SK-N-SH (cell line): ENCODE results near the gene DAB1. TPM values are rescaled to one million over a fixed set of nuclear protein-coding genes. Genes with fewer than 3 reads are reported as not detected.

Experiments used
- CTCF ChIA-PET: fragments of 300-600, 350-600 bp; formaldehyde crosslinking; extraction: SDS; loops from one replicate; lab custom pipeline; 2021; lab: Yijun Ruan, JAX
- POLR2A ChIA-PET: fragments of 350-600 bp; sonication (Branson Sonifier 250); formaldehyde crosslinking; extraction: SDS; loops from one replicate; lab custom pipeline; 2020; ENCODE audit warnings: antibody characterized with exemption, inconsistent platforms; lab: Yijun Ruan, JAX
- DNase-seq: peaks from one replicate; pipeline ENCODE4 v3.0.0; 2012
- H2AFZ ChIP-seq: fragments of 200-600 bp; sonication (generic); 2 replicates; pipeline ENCODE4 v1.8.1; 2016; ENCODE audit warnings: antibody characterized with exemption, mild to moderate bottlenecking, low read depth
- H3F3A ChIP-seq: fragments of 200-600 bp; sonication (generic); replicated peaks from 2 replicates; pipeline ENCODE3; 2016; ENCODE audit warnings: antibody characterized with exemption, mild to moderate bottlenecking; ENCODE audit not compliant: insufficient read depth
- H3K27ac ChIP-seq, 2 experiments: fragments of 200-500 bp in 1 of 2; fragments of 200-600 bp in 1 of 2; sonication (Bioruptor generic) in 1 of 2; sonication (generic), shearing (Covaris generic) in 1 of 2; 2 replicates each; pipeline versions ENCODE4 v1.5.1 to v1.6.1; 2014 to 2016; ENCODE audit warnings: low read depth in 2 of 2, inconsistent platforms in 1 of 2, low read length in 1 of 2, mild to moderate bottlenecking in 1 of 2, mixed read lengths in 1 of 2
- H3K27me3 ChIP-seq: fragments of 200-600 bp; sonication (generic), shearing (Covaris generic); 2 replicates; pipeline ENCODE4 v1.6.1; 2016; ENCODE audit warnings: mixed run types; ENCODE audit not compliant: insufficient read depth
- H3K36me3 ChIP-seq, 2 experiments: fragments of 200-500 bp in 1 of 2; fragments of 200-600 bp in 1 of 2; sonication (Bioruptor generic) in 1 of 2; sonication (generic) in 1 of 2; replicated peaks in 1 of 2; 2 replicates each; pipeline versions ENCODE3 to v1.5.1; 2014 to 2016; ENCODE audit warnings: low read length in 1 of 2, mild to moderate bottlenecking in 1 of 2; ENCODE audit not compliant: insufficient read depth in 2 of 2, control insufficient read depth in 1 of 2
- H3K4me1 ChIP-seq, 2 experiments: fragments of 200-500 bp in 1 of 2; fragments of 200-600 bp in 1 of 2; sonication (Bioruptor generic) in 1 of 2; sonication (generic), shearing (Covaris generic) in 1 of 2; 2 replicates each; pipeline versions ENCODE4 v1.5.1 to v1.6.1; 2014 to 2016; ENCODE audit warnings: low read depth in 1 of 2, low read length in 1 of 2, mixed run types in 1 of 2; ENCODE audit not compliant: insufficient read depth in 2 of 2, control insufficient read depth in 1 of 2
- H3K4me2 ChIP-seq: fragments of 200-600 bp; sonication (generic), shearing (Covaris generic); 2 replicates; pipeline ENCODE4 v1.6.1; 2017; ENCODE audit warnings: mixed run types
- H3K4me3 ChIP-seq, 2 experiments: fragments of 200-500 bp in 1 of 2; fragments of 200-600 bp in 1 of 2; sonication (Bioruptor generic) in 1 of 2; sonication (generic), shearing (Covaris generic) in 1 of 2; 2 replicates each; pipeline versions ENCODE4 v1.5.1 to v1.8.1; 2014 to 2016; ENCODE audit warnings: low read depth in 2 of 2, inconsistent platforms in 1 of 2, low read length in 1 of 2, mild to moderate bottlenecking in 1 of 2, mixed read lengths in 1 of 2, moderate library complexity in 1 of 2
- H3K79me2 ChIP-seq: fragments of 200-600 bp; sonication (generic); 2 replicates; pipeline ENCODE4 v1.8.1; 2017; ENCODE audit warnings: mild to moderate bottlenecking; ENCODE audit not compliant: insufficient read depth
- H3K9ac ChIP-seq: fragments of 200-600 bp; sonication (generic); 2 replicates; pipeline ENCODE4 v1.6.1; 2017; ENCODE audit warnings: mixed run types
- H3K9me2 ChIP-seq: fragments of 200-600 bp; sonication (generic); 2 replicates; pipeline ENCODE4 v1.6.1; 2017; ENCODE audit warnings: mixed run types
- H3K9me3 ChIP-seq: fragments of 200-600 bp; sonication (generic); 2 replicates; pipeline ENCODE4 v1.6.1; 2017; ENCODE audit warnings: mixed run types, mild to moderate bottlenecking, moderate library complexity
- H4K20me1 ChIP-seq: fragments of 200-600 bp; sonication (generic); 2 replicates; pipeline ENCODE4 v1.6.1; 2017; ENCODE audit warnings: mild to moderate bottlenecking, mixed run types; ENCODE audit not compliant: insufficient read depth
- CHD2 ChIP-seq: fragments of 150-350 bp; IDR thresholded peaks from 2 replicates; pipeline ENCODE4 v1.6.1; 2018; ENCODE audit warnings: low read length; ENCODE audit not compliant: partially characterized antibody
- ELF1 ChIP-seq: IDR thresholded peaks from 2 replicates; pipeline ENCODE4 v1.4.0; 2012
- FOXJ3 ChIP-seq: sonication (generic); formaldehyde crosslinking; IDR thresholded peaks from 2 replicates; pipeline ENCODE4 v1.5.1; 2020; ENCODE audit warnings: mild to moderate bottlenecking, missing genetic modification reagents
- FOXM1 ChIP-seq: IDR thresholded peaks from 2 replicates; pipeline ENCODE4 v1.4.0; 2012; ENCODE audit warnings: low read depth, mild to moderate bottlenecking
- GABPA ChIP-seq: IDR thresholded peaks from 2 replicates; pipeline ENCODE4 v1.4.0; 2012; ENCODE audit warnings: low read depth, mild to moderate bottlenecking
- JUND ChIP-seq: IDR thresholded peaks from 2 replicates; pipeline ENCODE4 v1.4.0; 2012
- MAX ChIP-seq: IDR thresholded peaks from 2 replicates; pipeline ENCODE4 v1.4.0; 2012; ENCODE audit warnings: low read depth
- RFX5 ChIP-seq: IDR thresholded peaks from 2 replicates; pipeline ENCODE4 v1.6.1; 2012; ENCODE audit warnings: mild to moderate bottlenecking, improper control_type of control experiment, low read length
- SMC3 ChIP-seq: IDR thresholded peaks from 2 replicates; pipeline ENCODE4 v1.6.1; 2012; ENCODE audit warnings: low read depth, low read length, improper control_type of control experiment
- TCF12 ChIP-seq: IDR thresholded peaks from 2 replicates; pipeline ENCODE4 v1.4.0; 2012
- ZBTB33 ChIP-seq: IDR thresholded peaks from 2 replicates; pipeline ENCODE4 v1.4.0; 2012; ENCODE audit warnings: low read depth, borderline replicate concordance
- polyA plus RNA-seq, 3 experiments: library from polyadenylated mRNA; depleted of rRNA; stranded (reverse); fragments of >200 nt; gene quantifications; 2 replicates each; pipeline ENCODE4 v1.2.3, GENCODE V29; 2012
- TF ChIP-seq, protein P1 (sequence below): fragments of 150-350 bp; IDR thresholded peaks from 2 replicates; pipeline ENCODE4 v1.6.1; 2017; ENCODE audit warnings: antibody characterized with exemption, low read length, low read depth, borderline replicate concordance
- TF ChIP-seq, protein P2 (sequence below): fragments of 150-350 bp; IDR thresholded peaks from 2 replicates; pipeline ENCODE4 v1.6.1; 2016; ENCODE audit warnings: mild to moderate bottlenecking, low read depth, low read length
- TF ChIP-seq, protein P3 (sequence below): fragments of 200-600 bp; sonication (generic); IDR thresholded peaks from 2 replicates; pipeline ENCODE4 v1.6.1; 2017; ENCODE audit warnings: antibody characterized with exemption, mild to moderate bottlenecking, moderate library complexity

The DAB1 gene
- polyA plus RNA-seq, 1 of the 3 experiments (the other 2 are of a cell fraction): 2.9 TPM

DNA sequence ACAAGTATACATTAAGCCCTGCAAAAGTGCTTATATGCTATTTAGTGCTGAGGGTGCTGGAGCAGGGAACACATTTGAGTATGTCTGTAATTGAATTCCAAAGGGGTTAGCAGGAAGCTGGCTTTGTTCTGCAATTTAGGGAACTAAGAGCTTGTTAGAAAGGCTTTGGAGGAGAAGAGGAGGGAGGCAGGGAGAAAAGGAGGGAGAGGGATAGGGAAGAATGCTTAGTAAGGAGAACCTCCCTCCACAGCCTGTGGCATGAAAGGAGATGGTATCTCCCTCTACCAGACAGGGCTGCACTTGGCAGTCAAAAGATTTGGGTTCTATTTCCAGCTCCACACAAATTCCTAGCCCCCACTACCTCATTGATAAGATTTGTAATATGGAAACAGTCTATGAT is 217.8 kb downstream of the DAB1 start:
- ChIA-PET POLR2A (no interaction called here), CTCF (no interaction called here)
- no peak overlapping the region for H3K4me2 ChIP-seq
- H3F3A ChIP-seq: peaks cover 5% of the 10 kb centered on the region
- H3K4me1 ChIP-seq: peaks cover 2 to 11% of the 10 kb centered on the region in 2 experiments; a peak in 2 of 4 replicates
- no peaks in the 10 kb centered on the region for H3K36me3 ChIP-seq
- no peak for DNase-seq
- no peaks in the 10 kb centered on the region for H3K27me3 ChIP-seq
- no peaks in the 10 kb centered on the region for H3K9me3 ChIP-seq
- no peaks in the 10 kb centered on the region for H3K9me2 ChIP-seq
- no peak overlapping the region for H3K9ac ChIP-seq
- H2AFZ ChIP-seq: no peak overlapping the region
- H3K4me3 ChIP-seq: no peak overlapping the region
- no peak for TF ChIP-seq SMC3
- TF ChIP-seq, protein P1, sequence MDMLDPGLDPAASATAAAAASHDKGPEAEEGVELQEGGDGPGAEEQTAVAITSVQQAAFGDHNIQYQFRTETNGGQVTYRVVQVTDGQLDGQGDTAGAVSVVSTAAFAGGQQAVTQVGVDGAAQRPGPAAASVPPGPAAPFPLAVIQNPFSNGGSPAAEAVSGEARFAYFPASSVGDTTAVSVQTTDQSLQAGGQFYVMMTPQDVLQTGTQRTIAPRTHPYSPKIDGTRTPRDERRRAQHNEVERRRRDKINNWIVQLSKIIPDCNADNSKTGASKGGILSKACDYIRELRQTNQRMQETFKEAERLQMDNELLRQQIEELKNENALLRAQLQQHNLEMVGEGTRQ: no peak
- no peak for TF ChIP-seq GABPA
- TF ChIP-seq TCF12: no peak
- no peak for TF ChIP-seq ZBTB33
- no peak for TF ChIP-seq FOXM1
- no peak for TF ChIP-seq MAX
- no peak for TF ChIP-seq FOXJ3 (CRISPR knock-in tag)
- no peak for TF ChIP-seq ELF1
- TF ChIP-seq, protein P2, sequence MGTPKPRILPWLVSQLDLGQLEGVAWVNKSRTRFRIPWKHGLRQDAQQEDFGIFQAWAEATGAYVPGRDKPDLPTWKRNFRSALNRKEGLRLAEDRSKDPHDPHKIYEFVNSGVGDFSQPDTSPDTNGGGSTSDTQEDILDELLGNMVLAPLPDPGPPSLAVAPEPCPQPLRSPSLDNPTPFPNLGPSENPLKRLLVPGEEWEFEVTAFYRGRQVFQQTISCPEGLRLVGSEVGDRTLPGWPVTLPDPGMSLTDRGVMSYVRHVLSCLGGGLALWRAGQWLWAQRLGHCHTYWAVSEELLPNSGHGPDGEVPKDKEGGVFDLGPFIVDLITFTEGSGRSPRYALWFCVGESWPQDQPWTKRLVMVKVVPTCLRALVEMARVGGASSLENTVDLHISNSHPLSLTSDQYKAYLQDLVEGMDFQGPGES: no peak
- no peak for TF ChIP-seq RFX5
- no peak for TF ChIP-seq CHD2
- TF ChIP-seq, protein P3, sequence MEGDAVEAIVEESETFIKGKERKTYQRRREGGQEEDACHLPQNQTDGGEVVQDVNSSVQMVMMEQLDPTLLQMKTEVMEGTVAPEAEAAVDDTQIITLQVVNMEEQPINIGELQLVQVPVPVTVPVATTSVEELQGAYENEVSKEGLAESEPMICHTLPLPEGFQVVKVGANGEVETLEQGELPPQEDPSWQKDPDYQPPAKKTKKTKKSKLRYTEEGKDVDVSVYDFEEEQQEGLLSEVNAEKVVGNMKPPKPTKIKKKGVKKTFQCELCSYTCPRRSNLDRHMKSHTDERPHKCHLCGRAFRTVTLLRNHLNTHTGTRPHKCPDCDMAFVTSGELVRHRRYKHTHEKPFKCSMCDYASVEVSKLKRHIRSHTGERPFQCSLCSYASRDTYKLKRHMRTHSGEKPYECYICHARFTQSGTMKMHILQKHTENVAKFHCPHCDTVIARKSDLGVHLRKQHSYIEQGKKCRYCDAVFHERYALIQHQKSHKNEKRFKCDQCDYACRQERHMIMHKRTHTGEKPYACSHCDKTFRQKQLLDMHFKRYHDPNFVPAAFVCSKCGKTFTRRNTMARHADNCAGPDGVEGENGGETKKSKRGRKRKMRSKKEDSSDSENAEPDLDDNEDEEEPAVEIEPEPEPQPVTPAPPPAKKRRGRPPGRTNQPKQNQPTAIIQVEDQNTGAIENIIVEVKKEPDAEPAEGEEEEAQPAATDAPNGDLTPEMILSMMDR: no peak
- TF ChIP-seq JUND: no peak
- no peaks in the 10 kb centered on the region for H3K79me2 ChIP-seq
- no peak overlapping the region; a peak in 1 of 4 replicates for H3K27ac ChIP-seq
- no peaks in the 10 kb centered on the region for H4K20me1 ChIP-seq
